ENCODE data around the gene KRT23.

DNA sequence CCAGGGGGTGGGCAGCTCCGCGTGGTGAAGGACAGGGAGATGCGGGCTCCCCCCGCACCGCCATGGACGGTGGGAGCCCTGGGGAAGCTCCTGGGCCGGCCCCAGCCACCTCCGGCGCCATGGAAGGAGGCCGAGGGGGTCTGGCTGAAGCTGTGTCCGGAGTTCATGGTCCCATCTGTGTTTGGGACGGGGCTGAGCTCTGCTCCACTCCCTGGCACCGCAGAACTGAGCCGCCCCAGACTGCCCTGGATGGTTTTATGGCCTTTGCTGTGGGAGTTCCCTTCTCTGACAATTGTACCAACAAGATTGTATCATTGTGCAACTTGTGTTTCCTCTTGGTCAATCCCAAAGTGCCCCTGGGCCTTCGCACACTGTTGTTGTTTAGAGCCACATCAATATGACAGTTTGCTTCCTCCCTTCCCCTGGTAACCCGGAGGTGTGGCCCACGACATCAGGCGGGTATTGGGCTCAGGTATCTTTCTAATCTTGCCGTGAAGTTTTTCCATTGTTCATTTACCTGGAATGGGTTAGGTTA lies 942 bp downstream of the KRT23 start:
- TF ChIP-seq POLR2AphosphoS5 (IDR thresholded peaks at IDR 0.05; ENCODE audit: borderline replicate concordance, low read depth, low read length): no peak
- no peak for TF ChIP-seq EZH2 (IDR thresholded peaks at IDR 0.05)
- TF ChIP-seq FOXP2 (optimal IDR thresholded peaks at IDR 0.05; ENCODE audit: control extremely low read depth, extremely low read length, insufficient read depth): no peak
